Hematopoietic multipotent progenitor cell treated with erythropoietin and hydrocortisone succinate and interleukin-3 and kit ligand, for 8 days (in vitro differentiated cells): ENCODE data around the gene STARD10.

Source experiments
- DNase-seq: peaks from one replicate; pipeline ENCODE4 v3.0.0-alpha.2; 2015

Gene STARD10

DNA sequence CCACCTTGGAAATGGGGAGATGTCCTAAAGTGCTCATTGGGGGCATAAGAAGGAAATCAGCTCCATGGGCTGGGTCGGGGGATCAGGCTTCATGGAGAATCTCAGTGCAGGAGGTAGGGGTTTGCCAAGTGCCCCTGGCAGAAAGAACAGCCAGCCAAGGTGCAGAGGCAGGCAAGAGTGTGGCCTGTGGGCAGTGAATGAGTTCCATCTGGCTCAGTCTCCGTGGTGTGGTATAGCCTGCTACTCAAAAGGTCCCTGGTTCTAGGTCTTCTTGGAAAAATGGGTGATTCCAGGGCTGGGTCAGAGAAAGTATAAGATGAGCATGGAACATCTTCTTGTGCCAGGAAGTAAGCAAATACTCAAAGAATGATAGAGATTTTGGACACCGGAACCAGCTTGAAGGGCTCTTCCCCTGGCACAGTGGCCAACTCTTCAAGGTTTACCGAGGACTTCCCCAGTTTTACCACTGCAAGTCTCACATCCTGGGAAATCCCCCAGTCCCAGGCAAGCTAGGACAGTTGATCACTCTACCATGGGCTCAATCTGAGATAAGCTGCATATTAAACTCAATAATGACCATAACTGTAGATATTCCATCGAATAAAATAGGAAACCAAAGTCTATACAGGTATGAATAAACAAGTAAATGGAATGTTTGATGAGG, 31.1 kb downstream of the STARD10 start:
- no peak for DNase-seq

GRCh38 chr11:72760539-72761405, 33.1 kb downstream of the STARD10 start:
- no peak for DNase-seq

- no peak for DNase-seq
Observed at GRCh38 chr11:72759468-72759985, 34.3 kb downstream of the STARD10 start.

GRCh38 chr11:72758690-72759389, 35.0 kb downstream of the STARD10 start:
- peak; percentile 81 for DNase-seq

GRCh38 chr11:72758304-72758689, 35.5 kb downstream of the STARD10 start:
- DNase-seq, result no peak

DNA sequence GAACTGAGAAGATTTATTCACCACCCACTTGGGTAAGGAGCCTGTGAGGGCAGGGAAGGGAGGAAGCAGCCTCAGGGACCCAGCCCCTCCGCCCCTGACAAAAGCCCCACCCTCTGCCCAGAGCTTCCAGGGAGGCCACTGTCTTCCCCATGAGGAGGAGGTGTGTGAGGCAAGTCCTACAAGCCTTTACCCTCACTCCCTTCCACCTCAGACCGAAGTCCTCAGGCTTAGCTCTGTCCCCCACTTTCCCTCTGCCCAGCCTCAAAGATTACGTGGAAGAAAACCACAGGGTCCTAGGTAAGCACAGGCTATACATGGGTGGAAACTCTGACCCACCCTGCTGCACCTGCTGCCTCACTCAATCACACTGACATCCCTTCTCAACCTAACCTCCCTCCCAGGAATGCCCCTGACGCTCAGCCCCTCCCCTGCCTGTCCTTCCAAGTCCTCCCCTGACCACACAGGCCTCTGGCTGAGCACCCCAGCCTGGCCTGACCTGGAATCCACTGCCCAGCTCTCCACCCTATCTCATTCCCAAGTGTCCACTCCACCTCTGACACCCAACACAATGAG, 38.0 kb downstream of the STARD10 start:
- no peak for DNase-seq

GRCh38 chr11:72754544-72755155, 39.2 kb downstream of the STARD10 start:
- no peak for DNase-seq

GRCh38 chr11:72754149-72754543, 39.7 kb downstream of the STARD10 start:
- DNase-seq, result no peak

DNA sequence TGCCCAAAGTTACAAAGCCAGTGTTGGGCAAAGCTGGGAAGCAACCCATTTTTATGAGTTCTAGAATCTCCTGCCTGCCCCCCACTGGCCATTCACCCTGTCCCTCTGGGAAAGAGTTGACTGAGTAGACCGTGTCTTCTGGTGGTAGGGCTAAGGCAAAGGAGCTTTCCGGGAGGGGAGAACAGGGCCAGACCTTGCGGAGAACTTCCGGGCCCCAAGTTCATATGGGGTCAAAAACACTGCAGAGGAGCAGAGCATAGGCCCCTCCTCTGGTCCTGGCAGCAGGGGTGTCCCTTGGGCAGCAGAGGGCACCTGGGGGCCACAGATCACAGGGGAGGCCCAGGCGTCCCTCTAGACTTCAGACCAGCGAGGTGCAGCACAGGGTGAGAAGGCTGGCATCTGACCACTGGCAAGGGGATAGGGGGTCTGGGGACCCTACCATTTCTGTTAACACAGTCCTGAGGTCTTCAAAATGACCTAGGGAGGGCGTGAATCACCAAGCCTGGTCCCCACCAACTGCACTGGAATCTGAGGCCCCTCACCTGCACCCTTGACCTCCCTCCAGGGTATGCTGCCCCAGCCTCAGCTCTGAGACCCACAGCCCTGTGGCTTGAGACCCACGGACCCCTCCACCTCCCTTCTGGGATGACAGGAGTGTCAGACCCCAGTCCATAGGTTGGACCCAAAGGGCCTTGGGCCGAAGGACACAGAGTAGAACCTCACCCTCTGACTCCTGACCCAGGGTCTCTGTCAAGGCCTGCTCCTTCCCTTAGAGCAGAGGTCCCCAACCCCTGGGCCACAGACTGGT, 40.3 kb downstream of the STARD10 start:
- DNase-seq, result no peak

GRCh38 chr11:72752088-72752914, 41.5 kb downstream of the STARD10 start, which contains the start of gene ARAP1:
ARAP1 (minus strand) TSS chr11:72752408; CDS start chr11:72727128, 25,280 bp downstream.
- peak; percentile 78 for DNase-seq

GRCh38 chr11:72751116-72752087, 42.4 kb downstream of the STARD10 start:
- DNase-seq, result no peak

DNA sequence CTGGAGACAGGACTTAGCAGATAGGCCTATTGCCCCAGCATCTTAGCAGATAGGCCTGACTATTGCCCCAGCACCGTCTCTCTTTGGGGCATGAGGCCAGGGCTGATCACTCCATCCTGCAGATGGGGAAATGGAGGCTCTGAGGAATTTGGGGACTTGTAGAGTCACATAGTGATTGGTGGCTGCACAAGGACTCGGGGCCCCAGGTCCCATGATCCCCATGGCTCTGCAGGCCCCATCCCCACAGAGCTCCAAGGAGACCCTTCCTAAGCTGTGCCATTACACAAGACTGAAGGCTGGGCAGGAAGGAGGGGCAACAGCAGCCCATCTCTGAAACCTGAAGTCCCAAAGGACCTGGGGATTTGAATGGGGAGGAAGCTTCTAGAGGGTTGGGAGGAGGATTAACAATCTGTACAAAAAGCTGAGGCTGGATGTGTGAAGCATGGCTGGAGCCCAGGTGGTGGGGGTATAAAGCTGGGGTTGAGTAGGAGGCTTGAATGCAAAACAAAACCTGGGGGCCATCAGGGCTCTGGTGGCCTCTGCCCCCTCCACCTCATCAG, 43.2 kb downstream of the STARD10 start:
- DNase-seq, result no peak

- DNase-seq, result no peak
Observed at GRCh38 chr11:72750086-72750485, 43.8 kb downstream of the STARD10 start.

DNA sequence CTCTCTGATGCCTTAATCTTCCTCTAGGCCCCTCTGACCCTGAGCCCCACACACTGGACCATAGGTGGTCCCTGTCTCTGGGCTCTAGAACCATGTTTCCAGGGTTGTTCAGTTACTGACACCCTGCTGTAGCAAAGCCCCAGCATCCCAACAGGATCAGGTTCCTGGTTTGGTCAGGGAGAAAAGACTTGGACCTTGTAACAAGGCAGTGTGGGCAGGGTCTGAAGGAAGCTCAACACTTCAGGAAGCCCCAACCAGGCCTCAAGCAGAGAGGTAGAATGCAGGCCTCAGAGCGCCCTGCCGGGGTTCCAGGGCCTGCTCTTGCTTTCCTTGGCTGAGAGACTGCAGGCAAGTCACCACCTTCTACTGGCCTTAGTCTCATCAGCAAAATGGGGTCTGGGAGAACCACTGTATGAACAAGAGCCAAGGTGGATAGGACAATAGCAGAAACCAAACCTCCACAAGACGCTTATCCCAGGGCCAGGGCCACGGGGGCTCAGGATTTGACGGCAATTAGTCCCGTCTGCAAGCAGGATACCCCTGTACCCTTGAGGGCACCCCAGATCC, 46.5 kb downstream of the STARD10 start:
- DNase-seq, result no peak

- DNase-seq, result no peak
Observed at GRCh38 chr11:72746821-72747220, 47.0 kb downstream of the STARD10 start.

- DNase-seq, result no peak
Observed at GRCh38 chr11:72745925-72746550, 47.8 kb downstream of the STARD10 start.

- no peak for DNase-seq
Observed at GRCh38 chr11:72745511-72745910, 48.3 kb downstream of the STARD10 start.

DNA sequence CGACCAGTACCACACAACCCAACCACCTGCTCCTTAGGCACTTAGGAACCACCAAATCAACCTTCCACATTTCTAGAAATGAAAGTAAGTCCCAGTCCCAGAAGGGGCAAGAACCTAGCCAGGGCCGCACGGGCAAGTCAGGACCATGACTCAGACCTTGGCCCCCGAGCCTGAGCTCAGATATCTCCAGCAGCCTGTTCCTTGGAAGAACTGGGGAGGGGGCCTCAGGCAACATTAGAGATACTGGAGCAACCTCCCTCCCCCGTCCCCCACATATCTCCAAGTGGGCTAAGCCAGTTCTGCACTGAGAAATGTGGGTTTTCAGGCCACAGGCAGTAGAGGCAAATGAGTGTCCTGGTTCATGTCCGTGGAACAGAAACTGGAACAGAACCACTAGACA, 49.4 kb downstream of the STARD10 start:
- no peak for DNase-seq
